GM19035 (cell line): ENCODE results near the gene GANAB.
A peak's percentile ranks its signal among the peaks of the same experiment; 100 is the strongest.
"Not testable (repeated sequence)": the region's sequence is repeated elsewhere in the genome, so short reads cannot be mapped to it uniquely, and the experiment has no call there.

ENCODE experiments used
- ATAC-seq: cut with Tn5 transposase; IDR thresholded peaks from one replicate; pipeline ENCODE4 v1.9.1; 2021; ENCODE audit not compliant: unreplicated experiment

GANAB gene

DNA sequence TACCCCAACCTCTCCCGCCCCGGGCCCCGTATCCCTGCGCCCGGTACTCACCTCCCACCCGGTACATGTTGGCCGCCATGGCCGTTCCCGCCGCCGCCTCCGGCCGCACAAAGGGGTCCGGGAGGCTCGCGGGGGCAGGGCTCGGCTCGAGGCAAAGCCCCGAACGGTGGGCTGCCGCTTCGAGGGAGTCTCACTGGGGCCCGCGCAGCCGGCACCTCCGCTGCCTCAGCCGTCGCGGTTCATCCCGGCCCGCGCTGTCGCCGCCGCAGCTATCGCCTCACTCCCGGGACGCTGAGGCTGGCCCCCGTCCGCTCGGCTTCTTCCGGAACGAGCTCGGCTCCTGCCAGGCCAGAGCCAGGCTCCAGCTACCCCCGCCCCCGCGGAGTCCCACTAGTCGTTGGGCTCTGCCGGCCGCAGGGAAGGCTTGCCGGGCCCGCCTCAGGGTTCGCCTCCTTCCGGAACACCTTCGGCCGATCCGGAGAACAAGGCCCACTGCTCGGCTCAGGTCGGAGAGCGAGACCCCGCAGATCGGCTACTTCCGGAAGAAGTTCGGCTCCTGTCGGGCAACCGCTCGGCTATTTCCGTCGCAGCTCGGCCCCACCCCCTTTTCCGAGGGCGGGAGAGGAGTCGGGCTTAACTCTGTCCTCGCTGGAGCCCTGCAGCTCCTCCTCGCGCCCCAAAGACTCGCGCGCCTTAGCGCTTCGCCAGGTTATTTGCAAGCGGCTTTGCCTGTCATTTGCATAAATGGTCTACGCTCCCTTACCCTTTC, 44.9 kb downstream of the GANAB start, which contains the start of gene MTA2:
TSS of gene MTA2 (minus strand) at position 494 of the 769 bp plus-strand sequence. CDS start at position 79, 415 bp downstream.
- peak; percentile 80 for ATAC-seq

DNA sequence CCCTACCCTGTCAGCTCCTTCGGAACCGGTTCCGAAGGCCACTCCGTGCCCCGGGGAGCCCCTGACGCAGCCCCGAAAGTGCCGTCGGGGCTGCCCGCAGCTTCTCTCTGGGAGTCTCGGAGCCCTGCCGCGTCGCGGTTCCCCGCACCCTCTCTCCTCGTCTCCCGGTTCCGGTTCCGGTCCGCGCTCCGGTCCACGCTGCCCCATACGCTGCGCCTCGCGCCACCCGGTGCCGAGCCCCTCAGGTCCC, 45.4 kb downstream of the GANAB start:
- ATAC-seq, result no peak

DNA sequence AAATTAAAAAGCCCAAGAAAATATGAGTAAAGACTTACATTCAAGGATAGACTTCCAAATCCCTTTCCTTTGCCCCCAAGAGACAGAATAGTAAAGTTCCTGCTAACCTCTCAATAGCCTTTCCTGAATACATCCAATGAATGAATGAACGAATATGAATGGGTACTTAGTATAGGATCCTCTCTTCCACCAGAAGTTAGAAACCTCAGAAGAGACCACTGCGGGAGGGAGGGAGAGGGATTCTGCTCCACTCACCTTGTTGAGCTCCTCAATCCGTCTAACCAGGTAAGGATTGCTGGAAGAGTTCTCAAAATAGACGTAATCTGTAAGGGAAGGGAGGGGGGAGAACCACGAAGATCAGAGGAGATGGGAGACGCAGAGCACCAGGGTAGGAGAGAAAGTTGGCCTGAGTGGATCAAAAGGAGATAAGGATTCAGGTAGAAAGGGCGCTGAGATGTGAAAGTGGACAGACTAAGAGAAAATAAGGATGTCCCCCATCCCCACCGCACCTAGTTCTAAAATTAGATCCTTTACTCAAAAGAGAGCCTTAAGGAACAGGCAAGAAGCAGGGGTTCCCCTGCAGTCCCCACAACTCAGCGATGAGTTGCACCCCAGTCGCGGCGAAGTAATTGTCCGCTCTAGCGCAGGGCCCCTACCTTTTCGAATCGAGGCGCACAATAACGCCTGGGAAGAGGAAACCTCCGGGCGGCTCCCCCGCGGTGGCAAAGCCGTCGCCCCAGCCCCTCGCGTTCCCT, 45.9 kb downstream of the GANAB start:
- no peak for ATAC-seq

DNA sequence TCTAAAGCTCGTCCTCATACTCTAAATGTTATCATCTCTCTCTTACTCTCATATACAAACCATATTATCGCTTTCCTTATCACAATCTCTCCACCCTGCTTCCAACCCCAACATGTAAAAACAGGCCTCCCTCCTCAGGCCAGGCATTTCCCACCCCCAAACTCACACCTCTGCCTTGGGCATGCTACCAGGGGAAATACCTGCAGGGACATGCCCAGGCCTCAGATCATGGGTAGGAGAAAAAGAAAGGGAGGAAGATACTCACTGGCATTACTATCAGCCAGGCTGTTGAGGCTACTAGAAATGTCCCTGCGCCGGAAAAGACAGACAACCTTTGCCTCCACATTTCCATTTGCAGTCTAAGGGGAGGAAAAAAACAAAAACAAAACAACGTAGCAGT, 46.5 kb downstream of the GANAB start:
- ATAC-seq, result no peak

DNA sequence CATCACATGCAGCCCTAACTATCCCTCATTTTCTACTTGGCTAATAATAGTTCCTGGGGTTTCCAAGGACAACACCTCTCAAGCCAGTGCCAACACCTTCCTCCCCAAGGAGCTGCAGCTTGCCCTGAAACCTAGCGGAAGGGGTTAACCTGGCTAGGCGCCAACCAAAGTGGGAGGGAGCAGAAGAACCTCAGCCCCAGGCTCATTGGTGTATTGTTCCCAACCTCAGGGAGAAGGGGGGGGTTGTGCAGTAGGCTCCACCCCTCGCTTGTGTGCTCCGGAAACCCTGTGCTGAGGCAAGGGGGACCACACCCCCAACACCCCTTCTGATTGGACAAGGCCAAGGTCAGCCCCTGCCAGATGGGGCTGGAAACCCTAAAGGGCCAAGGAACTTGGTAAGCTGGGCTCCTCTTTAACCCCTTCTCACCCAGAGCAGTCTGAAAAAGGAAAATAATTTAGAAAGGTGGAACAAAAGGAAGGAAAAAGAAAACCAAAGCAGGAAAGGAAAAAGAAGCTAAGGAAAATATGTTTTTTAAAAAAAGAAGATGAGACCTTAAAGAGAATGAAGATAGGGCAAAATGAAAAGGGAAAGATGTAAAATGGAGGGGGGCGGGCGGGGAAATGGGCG, 47.2 kb downstream of the GANAB start:
- peak; percentile 54 for ATAC-seq

DNA sequence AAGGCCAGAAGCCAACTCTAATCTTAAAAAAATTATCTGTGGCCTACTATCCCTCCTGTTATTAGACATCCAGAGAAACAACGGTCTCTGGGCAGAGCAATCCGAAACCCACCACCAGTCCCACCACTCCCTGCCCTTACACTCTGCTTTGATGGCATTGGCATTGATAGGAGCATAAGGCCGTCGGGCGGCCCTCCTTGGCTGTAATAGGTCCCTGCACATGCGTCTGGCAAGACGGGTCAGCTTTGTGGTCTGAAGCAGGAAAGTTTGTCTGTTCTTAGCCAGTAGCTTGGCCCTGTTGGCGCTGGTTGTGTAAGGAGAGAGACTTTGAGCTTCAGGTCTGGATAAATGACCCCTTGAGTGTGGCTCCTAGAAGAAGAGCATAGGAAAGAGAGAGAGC, 51.3 kb downstream of the GANAB start:
- ATAC-seq, result no peak

DNA sequence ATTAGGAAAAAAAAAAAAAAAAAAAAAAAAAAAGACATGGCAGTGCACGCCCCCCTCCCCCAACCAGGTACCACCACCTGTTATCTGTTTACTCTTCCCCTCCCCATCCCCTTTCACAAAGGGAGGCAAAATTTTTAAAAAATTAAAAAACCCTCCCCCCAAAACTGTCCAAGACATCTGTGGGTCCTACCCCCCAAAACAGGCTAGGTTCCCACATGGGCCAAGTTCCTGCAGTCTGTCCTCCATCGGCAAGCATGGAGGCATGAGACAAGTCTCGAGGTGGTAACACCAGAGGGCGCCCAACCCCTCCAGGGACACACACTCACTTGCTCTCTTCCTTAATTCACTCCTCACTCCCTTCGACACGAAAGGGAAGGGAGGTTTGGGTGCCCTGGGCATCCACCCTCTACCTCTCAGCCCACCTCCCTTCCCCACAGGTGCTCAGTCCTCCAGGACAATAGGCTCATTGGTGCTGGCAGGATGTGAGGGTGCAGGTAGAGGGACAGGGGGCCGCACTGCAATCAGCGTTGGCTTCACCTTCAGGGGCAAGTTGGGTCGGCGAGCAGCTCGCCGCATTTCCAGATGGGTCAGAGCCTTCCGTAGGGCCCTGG, 52.9 kb downstream of the GANAB start:
- ATAC-seq, result no peak

DNA sequence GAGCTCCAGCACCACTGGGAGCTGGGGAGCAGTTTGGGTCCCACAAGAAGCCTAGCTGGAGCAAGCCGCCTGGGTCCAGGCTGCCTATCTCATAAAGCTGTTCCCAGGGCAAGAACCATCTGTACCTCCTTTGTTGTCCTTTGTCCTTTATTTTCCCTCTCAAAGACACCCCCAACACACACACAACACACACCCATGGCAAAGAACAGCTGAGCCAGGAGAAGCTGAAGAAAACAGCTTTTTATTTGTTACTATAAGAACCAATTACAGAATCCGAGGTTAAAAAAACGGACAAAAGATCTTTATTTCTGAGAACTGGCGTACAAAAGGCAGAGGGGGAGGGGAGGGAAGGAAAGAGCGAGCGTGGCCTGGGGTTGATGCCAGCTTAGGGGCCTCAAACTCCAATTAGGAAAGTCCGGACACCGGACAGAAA, 53.4 kb downstream of the GANAB start:
- ATAC-seq, result no peak

DNA sequence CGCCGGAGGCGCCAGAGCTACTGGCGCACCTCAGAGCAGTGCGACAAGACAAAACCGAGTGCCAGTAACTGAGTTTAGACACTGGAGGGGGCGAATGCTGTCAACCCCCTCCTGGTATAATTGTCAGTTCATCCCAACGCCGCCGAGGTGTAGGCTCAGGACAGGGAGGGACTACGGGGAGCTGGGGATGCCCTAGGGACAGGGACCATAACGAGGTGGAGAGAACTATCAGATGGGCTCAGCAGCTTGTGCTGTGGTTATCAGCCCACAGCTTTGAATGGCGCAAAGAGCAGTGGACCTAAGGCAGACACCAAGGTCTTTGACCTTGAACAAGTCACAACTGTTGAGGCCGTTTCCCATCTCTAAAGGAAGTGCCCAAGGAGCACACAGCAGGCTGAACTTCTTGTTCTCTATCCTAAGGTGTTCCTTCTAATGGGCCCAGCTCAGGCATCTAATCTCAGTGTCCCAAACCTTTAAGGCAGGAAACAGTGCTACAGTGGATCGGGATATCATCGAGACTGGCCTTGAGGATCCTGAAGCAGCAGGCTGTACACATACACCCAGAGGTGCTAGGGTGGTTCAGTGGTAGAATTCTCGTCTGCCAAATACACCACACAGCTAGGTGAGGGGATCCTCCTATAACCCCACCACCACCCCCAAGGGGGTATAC, 54.1 kb downstream of the GANAB start:
- ATAC-seq, result peak; percentile 0

DNA sequence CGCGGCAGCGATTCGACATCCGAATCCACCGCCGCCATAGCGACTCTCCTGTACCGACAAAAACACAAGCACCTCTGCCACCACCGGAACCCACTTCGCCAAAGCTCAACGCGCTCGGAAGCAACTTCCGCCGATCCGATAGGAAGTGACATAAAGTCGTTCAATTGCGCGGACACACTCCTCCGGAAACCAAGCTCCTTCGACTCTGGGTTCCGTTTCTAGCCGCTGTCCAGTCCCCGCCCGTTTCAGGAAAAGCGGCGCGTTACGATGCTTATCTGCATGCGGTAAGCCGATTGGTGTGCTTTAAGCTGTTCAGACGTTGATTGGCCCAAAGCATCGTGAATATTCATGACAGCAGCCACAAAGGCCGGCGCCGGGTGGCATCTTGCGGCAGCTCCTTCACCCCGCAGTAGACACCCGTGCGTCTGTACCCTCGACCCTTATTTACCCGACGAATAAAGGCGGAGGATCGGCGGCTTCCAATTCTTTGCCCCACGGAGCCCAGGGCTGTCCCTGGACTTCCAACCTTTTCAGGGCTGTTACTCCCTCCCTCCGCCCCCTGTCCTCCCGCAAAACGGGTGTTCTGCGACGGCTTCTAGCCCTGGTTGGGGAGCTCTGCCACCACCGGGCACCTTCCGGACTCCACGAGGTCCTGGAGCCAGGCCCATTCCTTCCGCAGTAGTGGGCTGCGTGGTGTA, 54.8 kb downstream of the GANAB start, which contains the start of gene TUT1:
TSS of gene TUT1 (minus strand) at position 76 of the 698 bp plus-strand sequence. CDS start at position 38, 38 bp downstream.
- ATAC-seq, result peak; percentile 91

DNA sequence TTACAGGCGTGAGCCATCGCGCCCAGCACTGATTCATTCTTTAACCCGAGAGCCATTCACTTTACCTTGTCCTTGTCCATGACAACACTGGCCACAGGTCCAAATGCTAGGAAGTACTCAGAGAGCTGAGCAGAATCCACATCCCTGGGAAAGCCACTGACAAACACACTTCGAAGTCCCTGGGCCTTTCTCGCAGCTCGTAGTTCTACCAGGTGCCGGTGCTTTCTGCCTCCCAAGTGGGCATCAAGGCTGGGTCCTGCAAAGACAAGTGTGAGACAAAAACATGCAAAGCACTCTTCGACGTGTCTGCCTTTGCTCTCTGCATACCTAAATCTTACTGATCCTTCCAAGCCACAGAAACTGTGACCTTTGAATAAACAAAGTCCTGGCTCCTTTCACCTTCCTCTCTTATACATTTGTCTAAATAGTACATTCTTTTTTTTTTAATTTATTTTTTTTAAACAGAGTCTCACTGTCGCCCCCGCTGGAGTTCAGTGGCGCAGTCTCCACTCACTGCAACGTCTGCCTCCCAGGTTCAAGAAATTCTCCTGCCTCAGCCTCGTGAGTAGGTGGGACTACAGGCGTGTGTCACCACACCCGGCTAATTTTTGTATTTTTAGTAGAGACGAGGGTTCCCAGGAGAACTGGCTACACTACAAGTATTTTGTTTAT, 57.3 kb downstream of the GANAB start:
- no peak for ATAC-seq

DNA sequence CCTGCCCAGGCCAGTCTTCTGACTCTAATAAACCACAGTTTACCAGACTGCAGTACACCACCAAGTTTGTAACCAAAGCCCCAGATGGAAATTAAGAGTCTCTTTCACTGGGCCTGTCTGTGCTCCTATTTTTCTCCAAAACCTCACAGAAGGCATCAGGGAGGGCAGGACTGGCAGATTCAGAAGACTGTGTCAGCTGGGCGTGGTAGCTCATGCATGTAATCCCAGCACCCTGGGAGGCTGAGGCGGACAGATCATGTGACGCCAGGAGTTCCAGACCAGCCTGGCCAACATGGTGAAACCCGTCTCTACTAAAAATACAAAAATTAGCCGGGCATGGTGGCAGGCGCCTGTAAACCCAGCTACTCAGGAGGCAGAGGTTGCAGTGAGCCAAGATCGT, 61.1 kb downstream of the GANAB start:
- ATAC-seq, result not testable (repeated sequence)

DNA sequence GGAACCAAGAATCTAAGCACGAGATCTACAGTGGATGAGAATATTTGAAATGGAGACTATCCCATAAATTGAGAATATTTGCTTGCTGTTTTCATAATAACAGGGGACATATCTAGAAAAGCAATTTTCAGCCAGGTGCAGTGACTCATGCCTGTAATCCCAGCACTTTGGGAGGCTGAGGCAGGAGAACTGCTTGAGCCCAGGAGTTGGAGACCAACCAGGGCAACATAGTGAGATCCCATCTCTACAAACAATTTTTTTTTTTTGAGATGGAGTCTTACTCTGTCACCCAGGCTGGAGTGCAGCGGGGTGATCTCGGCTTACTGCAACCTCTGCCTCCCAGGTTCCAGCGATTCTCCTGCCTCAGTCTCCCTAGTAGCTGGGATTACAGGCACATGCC, 64.7 kb downstream of the GANAB start:
- not testable (repeated sequence) for ATAC-seq

DNA sequence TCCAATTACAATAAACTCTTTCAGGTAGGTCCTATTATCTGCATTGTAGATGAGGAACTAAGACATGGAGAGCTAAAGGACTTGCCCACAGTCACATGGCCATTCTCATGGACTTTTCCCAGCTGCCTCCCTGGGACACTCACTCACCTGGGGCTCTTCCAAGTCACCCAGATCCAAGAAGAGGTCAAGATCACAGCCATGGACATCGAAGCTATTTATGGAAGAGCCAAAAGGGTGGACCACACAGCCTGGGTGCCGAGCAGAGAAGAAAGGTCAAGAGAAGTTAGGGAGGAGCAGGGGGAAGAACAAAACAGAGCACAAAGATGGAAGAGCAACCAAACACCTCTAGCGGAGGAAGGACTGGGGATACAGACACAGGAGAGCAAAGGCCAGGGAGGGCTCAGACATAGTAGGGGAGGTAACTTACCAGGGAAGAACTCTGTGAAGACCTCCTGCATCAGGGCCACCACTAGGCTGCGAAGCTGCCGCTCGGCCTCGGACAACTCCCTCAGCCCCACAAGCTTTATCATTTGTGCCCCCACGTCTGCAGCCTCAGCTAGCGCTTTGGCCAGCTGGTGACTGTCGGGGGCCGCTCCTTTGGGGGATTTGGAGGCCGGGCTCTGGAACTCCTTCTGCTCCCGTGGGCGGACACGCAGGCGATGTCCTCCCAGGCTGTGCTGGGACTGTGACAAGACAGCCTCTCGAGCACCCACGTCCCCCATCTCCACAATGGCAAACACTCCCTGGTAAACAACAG, 65.3 kb downstream of the GANAB start:
- ATAC-seq, result no peak

DNA sequence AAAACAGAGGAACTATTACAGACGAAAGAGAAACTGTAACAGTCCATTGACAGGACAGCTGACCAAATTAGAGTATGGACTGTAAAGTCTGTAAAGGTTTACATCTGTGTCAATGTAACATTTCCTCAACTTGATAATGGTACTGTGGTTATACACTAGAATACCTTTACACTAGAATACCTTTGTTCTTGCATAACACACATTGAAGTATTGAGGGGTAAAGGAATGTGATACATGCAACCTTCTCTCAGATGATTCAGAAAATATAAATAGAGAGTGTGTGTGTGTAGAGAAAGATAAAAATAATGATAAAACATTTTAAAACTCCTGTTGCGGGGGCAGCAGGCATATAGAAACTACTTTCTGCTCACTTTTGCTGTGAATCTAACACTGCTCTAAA, 67.2 kb downstream of the GANAB start:
- no peak for ATAC-seq

DNA sequence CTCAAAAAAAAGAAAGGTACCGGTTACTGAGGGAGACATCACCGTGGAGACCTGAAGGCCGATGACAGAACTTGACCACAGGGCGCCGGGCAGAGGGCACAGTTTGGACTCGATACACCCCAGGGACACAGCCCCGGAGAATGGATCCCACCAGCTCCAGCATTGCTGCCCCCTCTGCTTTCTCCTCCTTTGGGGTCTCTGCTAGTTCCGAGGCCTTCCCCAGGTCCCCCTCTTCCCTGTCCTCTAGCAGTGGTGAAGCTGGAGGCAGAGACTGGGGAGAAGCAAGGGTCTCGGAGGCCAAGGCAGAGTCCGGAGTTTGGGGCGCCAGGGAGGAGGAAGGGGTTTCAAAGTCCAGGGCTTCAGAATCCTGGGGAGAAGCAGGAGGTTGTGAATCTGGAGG, 67.9 kb downstream of the GANAB start:
- ATAC-seq, result no peak

DNA sequence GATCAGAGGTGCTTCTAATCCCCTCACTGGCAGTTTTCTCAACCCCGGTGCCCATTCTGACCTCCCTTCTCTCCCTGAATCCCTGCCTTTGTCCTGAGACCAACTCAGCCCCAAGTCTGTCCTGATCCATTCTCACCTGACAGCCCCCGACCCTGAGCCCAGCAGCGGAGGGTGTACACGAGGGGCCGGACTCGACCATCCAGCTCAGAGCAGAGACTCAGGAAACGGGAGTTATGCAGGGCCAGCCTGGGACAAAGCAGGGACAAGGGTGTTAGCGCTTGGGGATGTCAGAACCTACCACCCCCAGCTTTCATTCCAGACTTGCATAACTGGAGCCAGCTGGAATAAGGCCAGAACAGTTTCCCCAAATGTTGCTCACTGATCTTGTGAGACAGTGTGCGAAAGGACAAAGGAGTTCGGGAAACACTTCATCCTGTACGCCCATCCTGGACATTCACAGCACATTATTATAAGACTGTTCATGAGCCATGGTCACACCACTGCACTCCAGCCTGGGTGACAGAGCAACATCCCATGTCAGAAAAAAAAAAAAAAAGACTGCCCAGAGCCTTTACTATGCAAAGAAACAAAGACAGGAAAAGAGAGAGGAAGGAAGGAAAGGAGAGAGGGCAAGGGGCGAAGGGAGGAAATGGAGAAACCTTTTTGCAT, 69.2 kb downstream of the GANAB start:
- ATAC-seq, result no peak

DNA sequence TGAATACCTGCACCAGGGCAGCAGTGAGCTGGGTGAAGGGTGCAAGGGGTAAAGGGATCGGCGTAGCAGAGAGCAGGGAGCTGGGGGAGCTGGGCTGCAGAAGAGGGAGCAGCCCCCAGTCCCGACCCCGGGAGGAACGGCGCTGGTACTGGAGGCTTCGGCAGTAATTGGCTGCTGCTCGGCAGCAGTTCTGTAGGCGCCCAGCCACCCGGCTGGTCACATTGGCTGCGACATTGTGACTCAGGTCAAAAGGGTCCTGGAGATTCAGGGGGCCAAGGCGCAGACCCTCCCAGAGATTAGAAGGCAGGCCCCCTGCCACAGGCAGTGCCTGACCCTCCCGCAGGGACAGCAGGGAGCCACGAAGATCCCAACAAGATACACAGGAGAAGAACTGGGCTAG, 70.6 kb downstream of the GANAB start:
- ATAC-seq, result no peak

DNA sequence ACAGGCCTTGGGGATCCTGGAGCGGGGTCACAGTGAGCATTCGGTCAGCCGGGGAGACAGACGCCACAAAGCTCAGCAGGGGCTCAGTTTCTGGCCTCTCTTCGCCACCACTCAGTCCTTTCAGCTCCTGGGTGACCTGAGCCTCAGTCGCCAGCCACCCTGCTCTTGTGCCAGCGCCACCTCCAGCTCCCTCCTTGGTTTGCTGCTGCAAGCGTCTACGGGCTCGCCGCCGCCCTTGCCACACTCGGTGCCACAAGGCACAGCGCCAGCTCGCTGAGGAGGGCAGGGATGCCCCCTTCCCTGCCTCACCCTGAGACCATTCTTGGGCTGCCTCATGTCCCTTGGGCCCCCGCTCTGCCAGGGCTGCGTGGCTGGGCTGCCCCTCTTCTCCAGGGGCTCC, 71.3 kb downstream of the GANAB start:
- ATAC-seq, result no peak
